LHCN-M2 (cell line): ENCODE results near the gene COL4A1. TPM values are rescaled to one million over a fixed set of nuclear protein-coding genes. Genes with fewer than 3 reads are reported as not detected.

ENCODE experiments used
- DNase-seq: peaks from one replicate; pipeline ENCODE4 v3.0.0-alpha.2; 2012; ENCODE audit warnings: low read depth
- total RNA-seq: library from RNA; depleted of rRNA; stranded (reverse); fragments of >200 nt; gene quantifications from 2 replicates; pipeline ENCODE4 v1.2.3, GENCODE V29; 2014

The COL4A1 gene
- total RNA-seq, 1 experiment from 2014 or later: 68.5 TPM

- DNase-seq: no peak
Observed at GRCh38 chr13:110261166-110262081, 45.5 kb downstream of the COL4A1 start.

GRCh38 chr13:110259651-110260050 is 47.3 kb downstream of the COL4A1 start:
- no peak for DNase-seq

- DNase-seq: no peak
Observed at GRCh38 chr13:110258876-110259631, 47.9 kb downstream of the COL4A1 start.

- DNase-seq: no peak
Observed at GRCh38 chr13:110257408-110257807, 49.5 kb downstream of the COL4A1 start.

GRCh38 chr13:110256126-110256905 is 50.6 kb downstream of the COL4A1 start:
- DNase-seq: no peak

GRCh38 chr13:110254751-110255553 is 52.0 kb downstream of the COL4A1 start:
- DNase-seq: no peak

GRCh38 chr13:110254151-110254679 is 52.7 kb downstream of the COL4A1 start:
- DNase-seq: peak; percentile 49

GRCh38 chr13:110251193-110251819 is 55.7 kb downstream of the COL4A1 start:
- DNase-seq: no peak

- DNase-seq: peak; percentile 81
Observed at GRCh38 chr13:110250258-110250891, 56.6 kb downstream of the COL4A1 start.

- DNase-seq: no peak
Observed at GRCh38 chr13:110249326-110249725, 57.6 kb downstream of the COL4A1 start.

GRCh38 chr13:110248449-110249143 is 58.4 kb downstream of the COL4A1 start:
- no peak for DNase-seq

GRCh38 chr13:110246530-110246929 is 60.4 kb downstream of the COL4A1 start:
- DNase-seq: no peak

- DNase-seq: peak; percentile 56
Observed at GRCh38 chr13:110245416-110245899, 61.5 kb downstream of the COL4A1 start.

- DNase-seq: no peak
Observed at GRCh38 chr13:110244976-110245375, 62.0 kb downstream of the COL4A1 start.

- DNase-seq: no peak
Observed at GRCh38 chr13:110244071-110244830, 62.7 kb downstream of the COL4A1 start.

- no peak for DNase-seq
Observed at GRCh38 chr13:110242615-110243014, 64.3 kb downstream of the COL4A1 start.

GRCh38 chr13:110240943-110241342 is 66.0 kb downstream of the COL4A1 start:
- no peak for DNase-seq

GRCh38 chr13:110240352-110240751 is 66.6 kb downstream of the COL4A1 start:
- no peak for DNase-seq
